HG02759 (cell line): ENCODE data around the gene TPCN1.

ENCODE experiments used
- ATAC-seq: cut with Tn5 transposase; IDR thresholded peaks from one replicate; pipeline ENCODE4 v1.9.1; 2021; ENCODE audit warnings: mild to moderate bottlenecking, moderate library complexity; ENCODE audit not compliant: unreplicated experiment

Gene TPCN1

DNA sequence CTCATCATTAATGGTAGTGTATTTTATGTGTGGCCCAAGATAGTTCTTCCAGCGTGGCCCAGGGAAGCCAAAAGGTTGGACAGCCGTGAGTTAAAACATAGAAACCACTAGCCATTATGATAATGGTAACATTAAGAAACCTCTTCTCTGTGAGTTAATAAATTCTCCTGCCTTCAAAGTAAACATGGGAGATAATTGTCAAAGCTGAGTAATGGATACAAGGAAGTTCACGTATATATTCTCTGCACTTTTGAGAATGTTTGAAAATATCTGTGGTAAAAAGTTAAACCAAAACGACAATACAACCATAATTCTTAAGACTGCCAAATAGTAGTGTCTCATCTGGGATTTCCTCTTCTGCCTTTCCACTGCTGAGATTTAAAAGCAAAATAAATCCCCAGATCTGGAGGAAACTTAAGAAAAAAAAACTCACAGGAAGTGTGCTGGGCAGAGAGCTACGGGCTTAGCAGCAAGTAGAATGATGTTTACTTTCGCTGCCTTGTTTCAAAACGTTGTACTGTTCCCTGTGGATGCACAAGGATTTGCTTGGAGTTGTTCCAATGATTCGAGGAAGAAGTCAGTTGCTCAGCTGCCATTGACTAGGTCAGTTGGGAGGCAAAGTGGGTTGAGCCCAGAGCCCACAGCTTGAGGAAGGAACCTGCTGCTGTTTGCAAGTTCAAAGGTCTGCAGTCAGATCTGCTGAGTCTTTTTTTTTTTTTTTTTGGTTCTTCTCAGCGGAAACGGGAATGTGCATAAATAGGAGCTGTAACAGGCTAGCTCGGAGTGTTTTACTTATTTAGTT, 1.7 kb downstream of the TPCN1 start:
- ATAC-seq: no peak

DNA sequence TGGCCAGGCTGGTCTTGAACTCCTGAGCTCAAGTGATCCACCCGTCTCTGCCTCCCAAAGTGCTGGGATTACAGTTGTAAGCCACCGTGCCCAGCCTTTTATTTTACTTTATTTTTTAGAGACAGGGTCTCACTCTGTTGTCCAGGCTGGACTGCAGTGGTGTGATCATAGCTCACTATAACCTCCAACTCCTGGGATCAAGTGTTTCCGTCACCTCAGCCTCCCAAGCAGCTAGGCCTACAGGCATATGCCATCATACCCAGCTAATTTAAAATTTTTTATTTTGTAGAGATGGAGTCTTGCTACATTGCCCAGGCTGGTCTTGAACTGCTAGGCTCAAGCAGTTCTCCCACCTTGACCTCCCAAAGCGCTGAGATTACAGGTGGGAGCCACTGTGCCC, 3.7 kb downstream of the TPCN1 start:
- no peak for ATAC-seq

DNA sequence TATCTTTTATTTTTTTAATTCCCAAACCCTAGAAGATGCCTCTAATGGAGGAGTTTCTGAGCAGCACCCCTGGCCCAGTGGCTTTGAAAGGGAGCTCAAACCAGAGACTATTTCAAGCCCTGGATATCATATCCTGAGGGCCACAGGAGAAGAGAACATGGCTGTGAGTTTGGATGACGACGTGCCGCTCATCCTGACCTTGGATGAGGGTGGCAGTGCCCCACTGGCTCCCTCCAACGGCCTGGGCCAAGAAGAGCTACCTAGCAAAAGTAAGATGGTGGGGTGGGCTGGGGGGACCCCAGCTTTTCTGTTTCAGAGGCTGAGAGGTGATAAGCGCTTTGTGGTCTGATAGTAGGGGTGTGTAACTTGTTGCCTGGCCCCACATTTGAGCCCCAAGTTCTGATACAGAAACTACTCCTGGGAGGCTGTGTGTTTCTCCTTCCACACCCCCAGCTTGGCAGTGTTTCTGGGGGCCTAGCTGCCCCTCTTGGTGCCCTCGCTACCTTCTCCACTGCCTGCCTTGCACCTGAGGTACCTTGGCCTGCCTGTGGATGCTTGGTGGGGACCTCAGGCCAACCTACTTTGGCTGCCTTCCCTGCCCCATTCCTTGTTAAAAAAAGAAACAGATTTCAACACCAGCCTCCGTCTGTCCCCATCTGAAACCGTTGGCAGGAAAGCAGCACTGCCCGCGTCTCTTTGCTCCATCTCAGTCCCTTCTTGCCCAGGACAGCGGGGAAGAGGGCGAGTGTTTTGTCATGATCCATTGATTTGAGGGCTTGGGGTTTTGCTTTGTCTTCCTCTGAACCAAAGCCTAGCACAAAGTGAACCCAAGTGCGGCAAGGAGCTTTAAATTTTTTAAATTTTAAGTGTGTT, 5.7 kb downstream of the TPCN1 start:
- no peak for ATAC-seq

DNA sequence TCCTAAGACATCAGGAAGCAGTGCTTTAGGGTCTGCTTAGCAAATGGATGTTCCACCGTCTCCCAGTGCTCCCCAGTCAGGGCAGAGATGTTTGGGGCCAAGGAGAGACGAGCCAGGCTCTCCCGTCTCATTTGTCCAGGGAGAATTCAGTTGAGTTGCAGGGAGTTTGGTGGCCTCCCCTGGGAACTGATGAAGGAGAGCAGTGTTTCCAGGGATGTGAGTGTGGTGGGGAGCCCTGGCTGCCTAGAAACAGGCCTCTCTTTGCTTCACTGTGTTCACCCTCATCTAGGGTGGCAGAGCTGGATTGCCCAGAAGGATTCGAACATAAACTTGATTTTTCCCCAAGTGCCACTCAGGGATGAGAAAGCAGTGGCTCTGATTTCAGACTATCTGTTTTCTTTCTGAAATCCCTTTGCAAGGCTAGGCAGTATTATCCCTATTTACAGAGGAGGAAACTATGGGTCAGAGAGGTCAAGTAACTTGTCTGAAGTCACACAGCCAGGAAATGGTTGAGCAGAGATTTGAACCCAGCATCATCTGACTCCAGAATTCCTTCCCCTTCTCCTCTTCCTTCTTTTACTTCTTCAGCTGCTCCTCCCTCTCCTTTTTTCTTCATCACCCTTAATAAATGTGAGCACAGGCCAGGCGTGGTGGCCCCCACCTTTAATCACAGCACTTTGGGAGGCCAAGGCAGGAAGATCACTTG, 6.6 kb downstream of the TPCN1 start:
- no peak for ATAC-seq

DNA sequence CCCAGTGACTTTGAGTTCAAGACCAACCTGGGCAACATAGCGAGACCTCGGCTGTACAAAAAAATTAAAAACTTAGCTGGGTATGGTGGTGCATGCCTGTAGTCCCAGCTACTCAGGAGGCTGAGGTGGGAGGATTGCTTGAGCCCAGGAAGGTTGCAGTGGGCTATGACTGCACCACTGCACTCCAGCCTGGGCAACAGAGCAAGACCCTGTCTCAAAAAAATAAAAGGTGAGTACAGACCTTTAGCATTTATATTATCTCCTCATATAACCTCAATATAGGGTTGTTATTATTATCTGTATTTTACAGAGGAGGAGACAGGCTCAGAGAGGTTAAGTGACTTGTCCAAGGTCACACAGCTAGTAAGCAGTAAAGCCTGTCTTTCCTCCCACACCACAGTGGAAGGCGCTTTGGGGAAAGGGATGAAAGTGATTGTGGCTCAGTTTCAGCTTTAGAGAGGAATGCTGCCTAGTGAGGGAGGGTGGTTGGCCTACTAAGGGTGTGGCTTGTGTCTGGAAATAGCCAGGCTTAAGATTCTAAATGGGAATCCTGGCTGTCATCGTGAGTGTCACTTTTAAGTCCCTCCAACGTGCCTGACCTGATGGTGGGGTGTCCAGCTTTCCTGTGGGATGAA, 7.2 kb downstream of the TPCN1 start:
- ATAC-seq: no peak

DNA sequence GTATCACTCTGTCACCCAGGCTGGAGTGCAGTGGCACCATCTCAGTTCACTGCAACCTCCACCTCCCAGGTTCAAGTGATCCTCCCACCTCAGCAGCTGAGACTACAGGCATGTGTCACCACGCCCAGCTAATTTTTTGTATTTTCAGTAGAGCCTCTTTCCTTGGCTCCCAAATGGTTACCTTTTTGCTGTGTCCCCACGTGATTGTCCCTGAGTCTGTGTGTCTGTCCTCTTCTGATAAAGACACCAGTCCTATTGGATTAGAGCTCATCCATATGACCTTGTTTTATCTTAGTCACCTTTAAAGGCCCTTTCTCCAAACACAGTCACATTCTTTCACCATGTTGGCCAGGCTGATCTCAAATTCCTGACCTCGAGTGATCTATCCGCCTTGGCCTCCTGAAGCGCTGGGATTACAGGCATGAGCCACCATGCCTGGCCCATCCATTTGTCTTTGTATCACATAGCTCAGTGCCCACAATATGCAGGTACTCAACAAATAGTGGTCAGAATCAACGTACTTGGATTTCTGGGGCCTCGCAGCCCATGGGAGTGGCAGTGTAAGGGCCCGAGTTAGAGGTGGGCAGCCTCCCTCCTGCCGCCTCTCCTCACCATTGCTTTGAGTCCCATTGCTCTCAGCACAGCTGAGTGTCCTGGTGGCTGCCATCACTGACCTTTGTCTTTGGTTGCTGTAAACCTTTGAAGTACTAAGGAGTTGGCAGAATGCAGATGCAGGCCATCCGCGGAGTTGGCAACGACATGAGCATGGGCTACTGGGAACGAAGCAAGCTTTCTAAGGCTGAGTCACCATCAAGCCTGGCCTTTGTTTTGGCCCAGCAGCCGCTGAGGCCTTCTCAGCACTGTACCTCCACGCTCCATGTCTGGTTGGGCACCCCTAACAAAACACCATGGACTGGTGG, 9.3 kb downstream of the TPCN1 start:
- ATAC-seq: peak; percentile 15

DNA sequence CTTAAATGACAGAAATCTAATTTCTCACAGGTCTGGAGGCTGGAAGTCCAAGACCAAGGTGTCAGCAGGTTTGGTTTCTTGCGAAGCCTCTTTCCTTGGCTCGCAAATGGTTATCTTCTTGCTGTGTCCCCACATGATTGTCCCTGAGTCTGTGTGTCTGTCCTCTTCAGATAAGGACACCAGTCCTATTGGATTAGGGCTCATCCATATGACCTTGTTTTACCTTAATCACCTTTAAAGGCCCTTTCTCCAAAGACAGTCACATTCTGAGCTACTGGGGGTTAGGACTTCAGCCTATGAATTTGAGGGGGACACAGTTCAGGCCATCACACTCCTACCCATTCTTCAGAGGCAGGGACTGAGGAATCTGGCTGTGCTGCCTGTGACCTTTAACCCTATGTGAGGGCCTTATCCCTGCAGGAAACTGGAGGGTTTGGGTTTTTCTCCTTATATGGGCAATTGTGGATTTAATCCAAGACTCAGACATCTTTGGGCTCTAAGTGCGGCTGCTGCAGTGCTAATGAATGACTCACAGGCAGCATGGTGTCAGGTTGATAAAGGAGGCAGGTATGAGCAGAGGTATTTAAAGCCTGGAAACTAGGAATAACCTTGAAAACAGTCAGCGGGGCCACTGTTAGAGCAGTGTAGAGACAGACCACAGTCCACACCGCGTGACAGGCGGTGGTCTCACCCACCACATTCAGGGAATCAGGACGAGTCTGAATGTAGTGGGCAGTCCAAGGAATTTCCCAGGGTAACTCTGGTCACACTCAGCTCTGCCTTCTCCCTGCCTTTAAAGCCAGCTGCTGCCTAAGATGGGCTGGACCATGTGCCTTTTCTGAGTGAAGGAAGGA, 10.2 kb downstream of the TPCN1 start:
- ATAC-seq: no peak

DNA sequence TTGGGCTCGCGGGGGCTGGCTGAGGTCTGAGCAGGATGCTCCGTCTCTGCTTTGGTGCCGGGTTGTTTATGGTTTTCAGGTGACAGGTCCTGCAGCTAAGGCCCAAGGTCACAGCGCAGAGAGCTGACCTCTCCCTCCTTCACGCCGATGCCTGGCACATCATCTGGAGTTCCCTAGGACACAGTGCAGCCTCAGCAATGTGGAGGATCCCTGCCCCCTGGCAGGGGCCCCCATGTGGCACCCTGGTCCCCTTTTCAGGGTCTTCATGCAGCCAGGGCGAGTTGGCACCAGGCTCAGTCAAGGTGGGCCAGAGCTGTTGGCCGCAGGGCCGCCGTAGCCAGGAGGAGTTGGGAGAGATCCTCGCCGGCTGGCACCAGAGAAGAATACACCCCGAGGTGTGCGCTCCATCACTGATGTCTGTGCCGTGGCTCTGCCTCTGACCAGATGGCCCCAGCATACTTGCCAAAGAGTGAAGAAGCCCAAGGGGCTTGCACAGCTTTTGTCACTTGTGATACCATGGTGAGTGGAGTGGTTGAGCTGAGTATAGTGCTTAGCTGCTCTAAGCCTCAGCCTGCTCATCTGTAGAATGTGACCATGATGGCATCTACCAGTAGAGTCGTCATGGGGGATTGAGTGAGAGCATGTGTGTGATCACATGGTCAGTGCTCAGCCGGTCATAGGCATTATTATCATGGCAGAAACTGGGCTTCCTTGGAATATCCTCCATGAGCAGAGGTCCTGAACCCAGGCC, 11.0 kb downstream of the TPCN1 start:
- no peak for ATAC-seq

DNA sequence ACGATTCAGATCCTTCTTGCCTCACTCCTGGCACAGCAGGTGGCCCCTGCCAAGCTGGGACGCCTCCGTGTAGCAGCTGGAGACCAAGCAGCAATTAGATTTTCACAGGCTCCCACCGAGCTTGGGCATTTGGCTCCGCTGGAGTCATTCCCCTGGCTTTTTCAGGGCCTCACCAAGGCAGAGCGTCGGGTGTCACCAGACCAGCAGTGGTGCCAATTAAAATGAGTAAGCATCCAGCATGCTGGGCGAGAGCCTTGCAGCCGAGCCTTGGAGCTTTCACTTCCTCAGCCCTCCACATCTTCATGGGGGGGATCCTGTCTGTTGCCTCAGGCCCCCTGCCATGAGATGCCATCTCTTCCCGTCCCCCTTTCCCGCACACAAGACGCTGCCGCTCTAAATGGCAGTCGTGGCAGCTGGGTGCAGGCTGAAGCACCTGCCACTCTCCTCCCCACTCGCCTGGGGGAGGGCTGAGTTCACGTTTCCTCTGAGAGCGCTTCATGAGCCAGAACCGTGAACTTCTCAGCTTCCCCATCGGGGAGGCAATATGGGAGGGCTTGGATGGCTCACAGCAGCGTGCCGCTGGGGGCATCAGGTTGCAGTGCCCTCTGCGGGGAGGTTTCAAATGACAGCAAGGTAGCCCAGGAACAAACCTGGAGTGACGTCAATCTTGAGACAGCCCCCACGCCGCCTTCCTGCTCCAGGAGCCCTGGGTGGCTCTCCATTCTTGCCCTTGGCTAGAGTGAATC, 11.7 kb downstream of the TPCN1 start:
- peak; percentile 69 for ATAC-seq

DNA sequence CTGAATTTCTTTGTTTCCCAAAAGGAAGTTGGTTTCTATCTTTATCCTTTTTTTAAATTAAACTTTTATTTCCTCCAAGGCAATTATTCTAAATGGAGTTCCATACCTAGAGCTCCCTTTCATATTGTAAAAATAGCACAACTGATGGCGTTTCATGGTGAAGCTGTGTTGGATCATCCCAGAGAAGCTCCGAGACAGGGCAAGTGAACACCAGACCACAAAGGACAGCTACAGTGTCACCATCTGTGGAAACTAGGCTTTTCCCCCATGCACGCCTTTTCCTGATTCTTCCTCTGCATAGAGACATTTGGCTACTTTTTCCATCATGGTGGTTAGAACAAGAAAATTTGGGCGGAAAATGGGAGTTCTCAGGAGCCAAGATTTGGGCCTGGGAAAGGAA, 12.7 kb downstream of the TPCN1 start:
- ATAC-seq: no peak

DNA sequence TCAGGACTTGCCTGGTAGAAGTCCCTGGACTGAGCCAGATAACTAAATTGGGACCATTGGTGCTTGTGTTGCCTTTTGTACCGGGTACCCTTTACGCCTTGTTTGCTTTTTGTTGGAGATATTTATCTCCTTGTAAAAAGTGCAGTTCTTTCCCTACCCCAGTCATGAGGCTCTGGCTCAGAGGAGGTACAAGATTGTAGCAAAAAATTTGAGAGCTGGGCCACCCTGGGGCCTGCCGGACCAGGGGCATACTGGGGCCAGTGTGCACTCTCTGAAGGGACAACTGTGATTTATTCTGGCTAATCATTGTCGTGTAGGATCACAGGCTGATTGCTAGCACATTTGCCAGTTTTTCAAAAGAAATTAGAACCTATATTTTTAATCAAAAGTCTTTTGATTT, 13.2 kb downstream of the TPCN1 start:
- no peak for ATAC-seq

DNA sequence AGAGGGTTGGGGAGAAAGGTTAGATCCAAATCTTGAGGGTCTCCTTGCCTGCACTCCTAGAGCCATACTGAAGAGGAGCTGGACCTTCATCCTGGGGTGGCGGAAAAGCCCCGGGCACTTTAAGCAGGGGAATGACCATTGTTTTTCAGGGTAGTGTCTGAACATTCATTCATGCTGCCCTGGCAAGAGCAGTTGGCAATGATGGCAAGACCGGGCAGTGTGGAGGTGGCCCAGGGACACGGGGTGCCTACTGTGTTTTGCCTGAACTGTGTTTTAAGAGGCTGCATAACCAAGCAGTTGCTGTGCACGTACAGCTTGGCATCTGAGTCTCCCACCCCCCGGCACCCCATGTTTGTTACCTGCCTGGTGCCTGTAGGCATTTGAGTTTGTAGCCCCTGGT, 14.7 kb downstream of the TPCN1 start:
- no peak for ATAC-seq

DNA sequence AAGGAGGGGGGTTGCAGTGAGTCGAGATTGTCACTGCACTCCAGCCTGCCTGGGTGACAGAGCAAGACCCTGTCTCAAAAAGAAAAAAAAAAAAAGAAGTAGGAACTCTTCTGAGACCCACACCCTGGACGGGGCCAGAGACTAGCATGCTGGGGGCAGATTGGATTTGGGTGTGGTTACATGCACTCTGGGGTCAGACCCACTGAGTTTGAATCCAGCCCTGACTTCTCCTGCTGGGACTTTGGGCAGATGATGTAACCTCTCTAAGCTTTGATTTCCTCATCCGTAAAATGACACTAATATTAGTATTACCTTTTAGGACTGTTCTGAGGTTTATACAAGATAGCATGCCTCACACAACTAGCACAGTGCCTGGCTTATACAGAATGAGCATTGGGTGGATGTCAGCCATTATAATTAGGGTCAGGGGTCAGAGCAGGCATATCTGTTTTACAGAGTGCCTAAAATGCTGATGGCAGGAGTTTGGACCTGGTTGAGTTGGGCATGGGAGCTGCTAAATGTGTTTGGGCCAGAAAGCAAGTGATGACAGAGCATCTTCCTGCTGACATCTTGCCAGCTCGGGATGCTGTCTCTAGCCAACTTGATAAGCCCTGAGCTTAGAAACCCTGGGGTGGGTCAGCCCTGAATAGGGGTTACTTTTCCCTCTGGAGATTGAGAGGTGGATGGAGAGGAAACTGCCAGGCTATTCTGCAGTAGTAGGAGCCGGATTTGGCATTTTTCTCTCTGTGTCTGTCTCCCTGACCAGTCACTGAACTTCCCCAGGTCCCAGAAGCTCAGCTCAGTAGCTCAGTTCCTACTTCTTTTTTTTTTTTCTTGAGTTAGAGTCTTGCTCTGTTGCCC, 15.5 kb downstream of the TPCN1 start:
- ATAC-seq: no peak

DNA sequence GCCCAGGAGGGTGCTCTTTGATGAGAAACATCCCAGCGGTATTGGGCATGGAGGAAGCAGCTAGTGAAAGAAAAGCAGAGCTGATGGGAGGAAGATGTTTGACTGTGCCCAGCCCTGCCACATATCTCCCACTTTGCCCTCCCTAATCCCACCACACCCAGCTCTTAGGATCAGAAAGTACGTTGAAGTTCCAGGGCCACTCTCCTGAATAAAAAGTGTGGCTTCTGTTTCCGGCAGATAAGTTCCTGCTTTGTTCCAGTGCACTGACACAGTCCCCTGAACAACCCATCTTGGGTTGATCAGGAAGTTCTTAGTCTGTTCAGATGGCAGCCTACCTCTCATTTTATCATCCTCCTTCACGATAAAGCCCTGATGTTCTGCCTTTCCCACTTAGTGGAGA, 16.5 kb downstream of the TPCN1 start:
- ATAC-seq: no peak

DNA sequence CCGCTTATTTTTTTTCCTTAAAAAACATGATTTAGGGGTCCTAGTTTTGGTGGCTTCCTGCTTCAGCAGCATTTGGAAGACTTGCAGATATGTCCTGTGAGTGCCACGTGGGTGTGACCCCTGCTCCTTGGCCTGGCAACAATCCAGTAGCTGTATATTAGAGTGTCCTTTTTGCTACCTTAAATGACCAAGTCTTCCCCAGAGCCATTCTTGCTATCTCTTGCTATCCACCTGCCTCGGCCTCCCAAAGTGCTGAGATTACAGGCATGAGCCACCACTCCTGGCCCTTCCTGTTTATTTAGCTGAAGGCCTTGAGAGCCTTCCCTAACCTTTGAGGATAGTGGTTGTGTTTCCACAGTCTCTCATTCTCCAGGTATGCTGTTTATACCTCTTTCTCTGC, 17.0 kb downstream of the TPCN1 start:
- ATAC-seq: no peak

DNA sequence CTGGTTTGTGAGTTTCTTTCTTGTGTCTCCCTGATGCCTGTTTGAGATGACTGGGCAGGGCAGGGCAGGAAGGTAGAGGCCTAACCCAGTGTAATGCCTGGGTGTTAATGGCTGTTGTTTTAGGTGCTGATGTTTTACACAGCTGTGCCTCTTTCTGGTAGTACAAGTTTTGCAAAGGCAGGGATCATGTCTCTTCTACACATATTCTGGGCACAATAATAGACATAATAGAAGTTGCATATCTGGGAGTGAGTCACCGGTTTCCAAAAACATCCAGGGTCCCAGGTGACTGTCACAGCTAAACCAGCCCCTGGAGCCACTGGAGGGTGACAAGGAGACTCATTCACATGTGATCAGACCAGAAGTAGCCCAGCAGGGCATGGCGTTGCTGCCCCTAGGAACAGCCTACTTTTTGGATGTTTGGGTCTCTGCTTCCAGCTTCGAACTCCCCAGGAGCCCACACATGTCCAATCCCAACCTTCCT, 18.1 kb downstream of the TPCN1 start:
- no peak for ATAC-seq
